Stimulated activated CD8-positive, alpha-beta memory T cell treated with anti-CD3 and anti-CD28 coated beads, Interleukin-2, amount 100 ng/mL, for 48 hours (primary cell): Measurements from ENCODE around the gene TNFAIP1.
"Not testable (repeated sequence)": the region's sequence is repeated elsewhere in the genome, so short reads cannot be mapped to it uniquely, and the experiment has no call there.

Experiments used
- DNase-seq, 2 donors: peaks; one replicate each; pipeline ENCODE4 v3.0.0-alpha.2; 2020; ENCODE audit warnings: low read depth in 2 of 2

The TNFAIP1 gene

DNA sequence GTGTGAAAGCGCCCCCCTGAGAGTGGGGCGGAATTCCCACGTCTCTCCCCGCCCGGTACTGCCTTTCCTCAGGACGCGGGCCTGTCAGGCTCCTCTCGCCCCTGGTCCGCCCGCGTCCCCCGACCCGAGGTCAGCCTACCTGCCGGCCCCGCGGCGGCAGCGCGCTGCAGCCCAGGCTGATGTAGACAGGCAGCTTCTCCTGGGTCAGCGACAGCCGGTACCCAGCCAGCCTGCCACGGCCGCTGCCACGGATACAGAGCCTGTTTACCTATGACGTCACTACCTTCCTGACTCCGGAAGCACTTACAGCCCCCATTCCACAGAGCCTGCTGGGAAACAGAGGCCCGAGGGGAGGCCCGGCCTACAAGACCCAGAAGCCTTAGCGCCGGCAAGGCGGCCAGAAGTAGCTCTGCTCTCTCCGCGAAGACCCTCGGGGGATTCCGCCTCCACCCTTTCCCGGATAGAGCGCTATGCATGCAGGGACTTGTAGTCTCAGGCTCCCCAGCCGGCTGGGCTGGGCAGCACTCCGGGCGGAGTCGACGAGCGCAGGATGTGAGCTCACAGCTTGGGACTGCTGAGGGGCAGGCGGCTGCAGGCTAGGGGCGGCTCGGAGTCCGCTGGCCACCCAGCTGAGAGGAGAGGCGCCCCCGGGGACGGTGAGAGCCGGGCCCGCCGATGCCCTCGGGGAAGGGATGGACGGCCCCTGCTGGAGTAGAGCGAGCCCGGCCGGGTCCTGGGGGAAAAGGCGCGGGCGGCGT lies at the start of gene TNFAIP1, which contains the start of gene IFT20:
Gene TNFAIP1, plus strand, starts transcription at position 561 of the 758 bp plus-strand sequence. CDS start 3,761 bp downstream, outside the sequence.
Gene IFT20, minus strand, starts transcription at position 272 of the 758 bp plus-strand sequence. CDS start 3,487 bp downstream, outside the sequence.
- DNase-seq, result peak; percentile 88 to 95

DNA sequence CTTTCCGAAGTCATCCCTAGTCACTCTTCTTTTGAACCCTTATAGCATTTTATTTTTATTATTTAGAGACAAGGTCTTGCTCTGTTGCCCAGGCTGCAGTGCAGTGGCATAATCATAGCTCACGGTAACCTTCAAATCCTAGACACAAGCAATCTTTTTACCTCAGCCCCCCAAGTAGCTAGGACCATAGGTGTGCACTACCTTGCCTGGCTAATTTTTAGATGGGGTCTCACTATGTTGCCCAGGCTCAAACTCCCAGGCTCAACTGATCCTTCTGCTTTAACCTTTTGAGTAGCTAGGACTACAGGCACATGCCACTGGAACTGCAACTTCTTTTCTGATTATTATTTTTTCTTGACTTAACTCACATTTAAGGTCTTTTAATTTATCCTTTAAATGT lies 49.6 kb upstream of the TNFAIP1 start:
- DNase-seq, result no peak

GRCh38 chr17:28290703-28291102 lies 44.9 kb upstream of the TNFAIP1 start:
- DNase-seq, result no peak

GRCh38 chr17:28291780-28292330 lies 43.7 kb upstream of the TNFAIP1 start:
- no peak for DNase-seq

- not testable (repeated sequence) for DNase-seq
Measured at GRCh38 chr17:28292878-28293277, 42.7 kb upstream of the TNFAIP1 start.

DNA sequence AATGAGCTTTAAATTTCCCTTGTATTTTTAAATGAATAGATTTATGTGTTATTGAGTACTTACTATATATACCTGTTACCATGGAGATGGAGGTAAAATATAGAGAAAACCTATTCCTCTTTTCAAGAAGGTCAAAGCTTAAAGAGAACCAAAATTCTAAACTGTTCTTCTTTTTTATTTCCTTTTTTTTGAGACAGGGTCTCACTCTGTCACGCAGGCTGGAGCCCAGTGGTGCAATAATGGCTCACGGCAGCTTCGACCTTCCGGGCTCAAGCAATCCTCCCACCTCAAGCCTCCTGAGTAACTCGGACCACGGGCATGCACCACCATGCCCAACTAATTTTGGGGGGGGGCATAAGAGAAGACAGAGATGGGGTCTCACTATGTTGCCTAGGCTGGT lies 41.6 kb upstream of the TNFAIP1 start:
- DNase-seq, result no peak

DNA sequence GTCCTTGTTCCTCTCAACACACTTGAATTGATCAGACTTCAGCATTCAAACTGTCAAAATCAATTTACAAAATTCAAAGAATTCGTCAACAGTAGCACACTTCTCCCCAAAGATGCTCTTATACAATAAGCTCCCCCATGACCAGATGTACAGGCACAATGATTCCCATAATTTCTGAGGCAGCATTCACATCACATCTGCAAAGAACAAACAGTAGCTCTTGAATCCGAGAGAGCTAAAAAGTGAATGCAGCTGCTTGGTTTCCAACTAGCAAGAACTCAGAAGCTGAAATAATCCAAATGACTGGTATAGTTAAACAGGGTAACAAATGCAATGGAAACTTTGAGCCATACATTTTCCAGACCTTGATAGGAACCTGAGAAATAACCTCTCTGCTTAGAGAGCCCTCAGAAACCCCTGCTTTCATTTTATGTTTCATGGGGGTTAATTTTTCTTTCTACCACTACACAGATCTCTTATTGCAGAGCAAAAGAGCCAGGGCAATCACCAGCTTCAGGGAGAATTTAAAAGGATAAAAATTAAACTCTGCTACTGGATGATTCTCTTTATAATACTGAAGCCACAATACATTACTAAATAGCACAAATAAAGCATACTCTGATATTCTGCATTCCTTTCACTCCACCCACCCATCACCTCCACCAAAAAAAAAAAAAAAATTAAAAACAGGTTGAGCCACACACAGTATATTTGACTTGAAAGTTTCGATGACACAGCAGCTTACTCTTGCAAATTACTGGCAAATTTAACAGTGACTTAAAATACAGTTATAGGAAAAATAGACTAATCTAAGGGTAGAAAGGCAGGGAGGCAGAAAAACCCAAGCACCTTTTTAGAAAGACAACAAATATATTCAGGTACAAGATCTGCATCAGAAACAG lies 39.6 kb upstream of the TNFAIP1 start:
- no peak for DNase-seq

DNA sequence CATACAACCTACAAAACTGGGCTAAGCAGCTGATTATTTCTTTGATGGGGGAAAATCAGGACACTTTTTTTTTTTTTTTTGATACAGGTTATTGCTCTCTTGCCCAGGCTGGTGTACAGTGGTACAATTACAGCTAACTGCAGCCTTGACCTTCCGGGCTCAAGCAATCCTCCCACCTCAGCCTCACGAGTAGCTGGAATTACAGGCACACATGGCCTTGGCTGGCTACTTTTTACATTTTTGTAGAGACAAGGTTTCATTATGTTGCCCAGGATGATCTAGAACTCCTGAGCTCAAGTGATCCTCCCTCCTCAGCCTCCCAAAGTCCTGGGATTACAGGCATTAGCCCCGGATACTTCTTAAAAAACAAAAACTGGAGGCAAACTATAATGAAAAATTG lies 37.1 kb upstream of the TNFAIP1 start:
- DNase-seq, result no peak

DNA sequence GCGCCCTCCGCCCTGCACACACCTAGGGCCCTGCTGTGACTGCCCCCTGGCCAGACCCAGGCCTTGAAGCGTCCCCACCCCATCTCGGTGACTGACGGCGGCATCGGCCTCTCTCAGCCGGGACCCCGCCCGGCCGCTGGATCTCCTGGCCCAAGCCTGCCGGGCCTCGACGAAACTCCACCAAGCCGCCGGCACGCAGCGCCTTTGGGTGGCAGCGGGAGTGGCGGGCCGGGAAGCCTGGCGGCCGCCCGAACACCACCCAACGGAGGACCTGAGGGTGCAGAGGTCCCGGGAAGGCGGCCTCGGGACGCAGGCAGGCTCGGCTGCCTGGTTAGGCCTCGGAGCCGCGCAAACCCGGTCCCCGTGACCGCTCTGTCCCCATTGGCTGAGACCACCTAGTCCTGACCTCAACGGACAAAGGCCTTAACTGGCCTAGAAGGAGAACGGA lies 28.6 kb upstream of the TNFAIP1 start:
- no peak for DNase-seq

GRCh38 chr17:28313841-28314240 lies 21.7 kb upstream of the TNFAIP1 start:
- no peak for DNase-seq

DNA sequence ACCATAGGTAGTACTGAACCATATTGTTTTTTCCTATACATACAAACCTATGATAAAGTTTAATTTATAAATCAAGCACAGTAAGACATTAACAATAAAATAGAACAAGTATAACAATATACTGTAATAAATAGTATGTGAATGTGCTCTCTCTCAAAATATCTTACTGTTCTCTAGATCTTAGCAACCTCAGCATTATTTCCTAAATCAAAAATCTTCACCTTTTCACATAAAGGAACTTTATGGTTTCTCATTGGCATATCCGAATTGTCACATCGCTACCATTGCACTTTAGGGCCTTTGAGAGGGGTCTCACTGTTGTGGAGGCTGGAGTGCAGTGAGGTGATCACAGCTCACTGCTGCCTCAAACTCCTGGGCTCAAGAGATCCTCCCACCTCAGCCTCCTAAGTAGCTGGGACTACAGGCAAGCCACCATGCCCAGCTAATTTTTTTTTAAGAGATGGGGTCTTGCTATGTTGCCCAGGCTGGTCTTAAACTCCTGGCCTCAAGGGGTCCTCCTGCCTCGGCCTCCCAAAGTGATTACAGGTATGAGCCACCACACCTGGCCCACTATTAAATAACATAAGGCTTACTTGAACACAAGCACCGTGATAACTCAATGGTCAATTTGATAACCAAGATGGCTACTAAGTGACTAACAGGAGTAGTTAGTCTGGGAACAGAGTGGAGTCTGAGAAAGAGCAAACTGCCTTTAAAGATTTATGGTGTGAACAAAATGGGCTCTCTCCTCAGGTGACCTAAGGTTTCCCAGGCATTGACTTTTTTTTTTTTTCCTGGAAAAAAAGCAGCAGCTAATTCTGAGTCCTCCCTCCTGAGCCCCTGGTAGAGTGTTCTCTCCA lies 19.5 kb upstream of the TNFAIP1 start:
- DNase-seq, result no peak

DNA sequence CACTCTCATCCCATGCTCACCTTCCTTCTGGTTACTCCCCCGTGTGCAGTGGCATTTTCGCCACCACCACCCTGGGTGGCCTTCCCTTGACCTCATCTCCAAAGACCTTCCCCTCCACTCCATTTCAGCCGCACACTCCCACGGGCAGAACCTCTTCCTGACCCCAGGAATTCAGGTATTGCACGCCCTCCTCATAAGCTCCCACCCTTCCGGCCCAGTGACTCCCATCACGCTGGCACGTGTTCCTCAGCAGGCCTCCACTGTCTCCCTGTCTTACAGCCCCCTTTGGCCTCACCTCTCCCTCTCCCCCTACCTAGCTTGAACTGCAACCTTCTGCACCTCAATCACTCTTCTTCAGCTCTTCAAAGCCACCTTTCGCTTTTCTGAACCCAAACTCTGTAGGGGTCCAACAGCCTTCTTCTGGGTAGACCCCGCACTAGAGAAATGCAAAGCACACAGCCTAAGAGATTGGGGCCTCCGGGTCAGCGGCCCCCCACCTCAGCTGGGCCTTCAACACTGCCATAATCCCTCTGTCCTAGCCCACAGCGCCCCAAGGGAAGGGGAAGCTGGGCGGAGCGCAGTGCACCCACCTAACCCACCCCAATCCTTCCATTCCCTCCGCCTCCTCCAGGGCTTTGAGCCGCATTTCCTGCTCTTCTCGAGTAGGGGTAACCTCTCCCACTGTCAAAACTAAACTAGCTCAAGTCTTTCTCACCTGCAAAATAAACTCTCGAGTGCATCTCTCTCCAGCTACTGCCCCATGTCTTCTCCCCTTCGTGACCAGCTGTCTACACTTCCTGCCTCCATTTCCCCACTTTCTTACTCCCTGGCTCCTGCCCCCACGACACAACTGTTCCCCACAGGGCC lies 18.2 kb upstream of the TNFAIP1 start:
- DNase-seq, result no peak

DNA sequence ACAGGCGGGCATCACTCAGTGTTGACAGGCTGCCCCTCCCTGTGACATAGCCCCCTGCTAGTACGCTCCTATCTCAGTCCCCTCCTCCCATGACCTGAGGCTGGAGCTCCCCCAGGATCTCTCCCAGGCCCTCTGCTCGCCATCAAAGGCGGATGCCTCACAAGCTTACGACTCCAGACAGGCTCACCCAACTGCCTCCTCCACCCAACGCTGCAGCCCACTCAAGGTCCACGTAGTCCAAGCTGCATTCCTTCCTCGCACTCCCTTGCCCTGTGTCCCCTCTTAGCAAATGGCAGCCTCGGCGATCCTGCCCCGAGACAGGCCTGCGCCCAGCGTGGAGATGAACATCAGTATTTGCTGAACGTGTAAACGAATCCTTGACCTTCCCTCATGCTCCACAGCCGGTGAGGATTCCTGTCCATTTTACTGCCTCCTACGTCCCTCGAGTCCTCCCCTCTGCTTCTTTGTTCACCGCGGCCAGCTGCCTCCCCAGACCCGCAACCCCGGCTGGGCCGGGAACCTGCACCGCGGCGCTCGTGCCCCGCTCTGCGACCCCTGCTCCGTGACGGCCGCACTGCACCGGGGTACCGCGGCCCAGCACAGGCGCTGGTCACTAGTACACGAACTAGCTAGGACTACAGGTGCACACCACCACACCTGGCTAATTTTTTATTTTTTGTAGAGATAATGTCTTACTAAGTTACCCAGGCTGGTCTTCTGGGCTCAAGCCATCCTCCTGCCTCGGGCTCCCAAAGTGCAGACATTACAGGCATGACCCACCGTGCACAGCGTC lies 17.4 kb upstream of the TNFAIP1 start:
- no peak for DNase-seq

GRCh38 chr17:28318759-28319597 lies 16.6 kb upstream of the TNFAIP1 start, which contains the start of gene TMEM97:
TSS of gene TMEM97 (plus strand) at chr17:28319200. CDS start at chr17:28319240, 40 bp downstream.
- peak; percentile 90 to 95 for DNase-seq

- no peak for DNase-seq
Measured at GRCh38 chr17:28319598-28319935, 16.0 kb upstream of the TNFAIP1 start.

GRCh38 chr17:28320215-28321061 lies 15.1 kb upstream of the TNFAIP1 start:
- no peak for DNase-seq

GRCh38 chr17:28324267-28324745 lies 11.3 kb upstream of the TNFAIP1 start:
- DNase-seq, result no peak
